Measurements from ENCODE around the gene PDZD4. TPM values are rescaled to one million over a fixed set of nuclear protein-coding genes. Genes with fewer than 3 reads are reported as not detected.

Gene PDZD4, protein sequence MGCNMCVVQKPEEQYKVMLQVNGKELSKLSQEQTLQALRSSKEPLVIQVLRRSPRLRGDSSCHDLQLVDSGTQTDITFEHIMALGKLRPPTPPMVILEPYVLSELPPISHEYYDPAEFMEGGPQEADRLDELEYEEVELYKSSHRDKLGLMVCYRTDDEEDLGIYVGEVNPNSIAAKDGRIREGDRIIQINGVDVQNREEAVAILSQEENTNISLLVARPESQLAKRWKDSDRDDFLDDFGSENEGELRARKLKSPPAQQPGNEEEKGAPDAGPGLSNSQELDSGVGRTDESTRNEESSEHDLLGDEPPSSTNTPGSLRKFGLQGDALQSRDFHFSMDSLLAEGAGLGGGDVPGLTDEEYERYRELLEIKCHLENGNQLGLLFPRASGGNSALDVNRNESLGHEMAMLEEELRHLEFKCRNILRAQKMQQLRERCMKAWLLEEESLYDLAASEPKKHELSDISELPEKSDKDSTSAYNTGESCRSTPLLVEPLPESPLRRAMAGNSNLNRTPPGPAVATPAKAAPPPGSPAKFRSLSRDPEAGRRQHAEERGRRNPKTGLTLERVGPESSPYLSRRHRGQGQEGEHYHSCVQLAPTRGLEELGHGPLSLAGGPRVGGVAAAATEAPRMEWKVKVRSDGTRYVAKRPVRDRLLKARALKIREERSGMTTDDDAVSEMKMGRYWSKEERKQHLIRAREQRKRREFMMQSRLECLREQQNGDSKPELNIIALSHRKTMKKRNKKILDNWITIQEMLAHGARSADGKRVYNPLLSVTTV
- polyA plus RNA-seq (0.05 to 0.35 TPM (median 0.05 TPM) in 3 replicates), polyA minus RNA-seq (0.48 TPM in 1 of 3 replicates, not detected in the others)
- polyA plus RNA-seq (2011; ENCODE audit: low read depth), result not detected
- polyA plus RNA-seq (2011; cell fraction: cytosol; rRNA removed), result 0.06 and 0.13 TPM in 2 replicates
- 0.47 and 0.61 TPM in 2 replicates for polyA plus RNA-seq (2011; cell fraction: nucleus; rRNA removed)
- polyA plus RNA-seq (2012; ENCODE audit: low replicate concordance), result 0.06 and 0.08 TPM in 2 replicates
- 1.7 TPM for polyA minus RNA-seq (2011; cell fraction: cytosol; rRNA and poly(A)+ RNA removed)
- 0.11 and 0.31 TPM in 2 replicates for polyA minus RNA-seq (2011; cell fraction: nucleus; rRNA and poly(A)+ RNA removed)

DNA sequence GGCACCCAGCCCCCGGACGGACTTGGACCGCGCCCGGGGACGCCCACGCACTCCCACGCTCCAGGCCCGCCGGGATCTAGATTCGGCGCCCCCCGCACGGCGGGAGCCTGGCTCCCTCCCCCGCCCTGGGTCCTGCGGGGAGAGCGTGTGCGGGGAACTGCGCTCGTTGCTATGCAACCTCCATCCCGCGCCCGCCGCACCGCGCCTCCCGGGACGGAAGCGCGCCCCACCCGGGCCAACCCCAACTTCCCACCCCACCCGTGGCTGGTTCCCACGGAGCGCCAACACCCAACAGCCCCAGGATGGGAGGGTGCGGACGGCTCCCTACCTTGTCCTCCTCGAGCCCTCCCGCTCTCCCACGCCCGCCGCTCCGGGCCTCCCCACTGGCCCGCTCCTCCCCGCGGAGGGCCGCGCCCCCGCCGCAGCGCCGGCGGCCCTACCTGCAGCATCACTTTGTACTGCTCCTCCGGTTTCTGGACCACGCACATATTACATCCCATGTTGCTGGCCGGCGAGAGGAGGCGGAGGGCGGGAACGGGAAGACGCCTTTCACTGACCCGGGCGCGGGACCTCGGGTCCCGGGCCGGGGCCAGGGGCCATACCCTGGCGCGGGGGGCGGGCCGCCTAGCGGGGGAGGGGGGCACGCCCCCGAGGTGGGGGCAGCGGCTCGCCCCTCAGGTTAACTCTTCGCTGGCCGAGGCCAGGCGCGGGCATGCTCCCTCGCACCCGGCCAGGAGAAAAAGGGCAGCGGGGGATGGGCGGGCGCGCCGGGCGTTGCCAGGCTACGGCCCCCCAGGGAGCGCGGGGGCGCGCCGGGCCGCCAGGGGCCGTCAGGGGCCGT is at the start of gene PDZD4:
Gene PDZD4 (minus strand): TSS at position 746 of the 841 bp plus-strand sequence. CDS start 246 bp downstream, at position 500.
- no peak for FAIRE-seq
- no peak within 1 kb of the TSS for H2AFZ ChIP-seq (ENCODE audit: control insufficient read depth, low read length)
- DNase-seq (ENCODE audit: low read depth, low spot score), result no peak
- no peaks in the 10 kb centered on the region for H3K36me3 ChIP-seq (ENCODE audit: control insufficient read depth in 2 of 2, extremely low read depth in 1 of 2, insufficient read depth in 2 of 2, low read length in 2 of 2)
- H3K9ac ChIP-seq (ENCODE audit: control insufficient read depth, extremely low read depth, insufficient read depth, low read length), result no peak within 1 kb of the TSS
- no peaks in the 10 kb centered on the region for H3K79me2 ChIP-seq (ENCODE audit: control insufficient read depth, insufficient read depth, low read length)
- no peaks in the 10 kb centered on the region for H3K9me1 ChIP-seq (ENCODE audit: control insufficient read depth, extremely low read depth, insufficient read depth, low read length)
- H3K4me3 ChIP-seq (ENCODE audit: control insufficient read depth in 2 of 3, extremely low read depth in 1 of 3, insufficient read depth in 2 of 3, low read depth in 1 of 3, low read length in 3 of 3), result no peak within 1 kb of the TSS
- H3K4me1 ChIP-seq (ENCODE audit: control insufficient read depth, extremely low read depth, insufficient read depth, low read length), result no peaks in the 10 kb centered on the region
- dilution Hi-C loops (cut with MboI; ENCODE audit: extremely low pct_ligation_motif_present, low sequenced_read_pairs), result no loop called here
- peak; percentile 74 for TF ChIP-seq EZH2 (IDR thresholded peaks at IDR 0.05; ENCODE audit: low read length)
- TF ChIP-seq, protein P1, sequence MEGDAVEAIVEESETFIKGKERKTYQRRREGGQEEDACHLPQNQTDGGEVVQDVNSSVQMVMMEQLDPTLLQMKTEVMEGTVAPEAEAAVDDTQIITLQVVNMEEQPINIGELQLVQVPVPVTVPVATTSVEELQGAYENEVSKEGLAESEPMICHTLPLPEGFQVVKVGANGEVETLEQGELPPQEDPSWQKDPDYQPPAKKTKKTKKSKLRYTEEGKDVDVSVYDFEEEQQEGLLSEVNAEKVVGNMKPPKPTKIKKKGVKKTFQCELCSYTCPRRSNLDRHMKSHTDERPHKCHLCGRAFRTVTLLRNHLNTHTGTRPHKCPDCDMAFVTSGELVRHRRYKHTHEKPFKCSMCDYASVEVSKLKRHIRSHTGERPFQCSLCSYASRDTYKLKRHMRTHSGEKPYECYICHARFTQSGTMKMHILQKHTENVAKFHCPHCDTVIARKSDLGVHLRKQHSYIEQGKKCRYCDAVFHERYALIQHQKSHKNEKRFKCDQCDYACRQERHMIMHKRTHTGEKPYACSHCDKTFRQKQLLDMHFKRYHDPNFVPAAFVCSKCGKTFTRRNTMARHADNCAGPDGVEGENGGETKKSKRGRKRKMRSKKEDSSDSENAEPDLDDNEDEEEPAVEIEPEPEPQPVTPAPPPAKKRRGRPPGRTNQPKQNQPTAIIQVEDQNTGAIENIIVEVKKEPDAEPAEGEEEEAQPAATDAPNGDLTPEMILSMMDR (optimal IDR thresholded peaks at IDR 0.05 in 1 of 3, IDR thresholded peaks at IDR 0.05 in 1 of 3, conservative IDR thresholded peaks at IDR 0.05 in 1 of 3; ENCODE audit: extremely low read depth in 1 of 3, insufficient read depth in 2 of 3, low read length in 3 of 3), result no peak
- no peaks in the 10 kb centered on the region for H3K9me3 ChIP-seq (ENCODE audit: control insufficient read depth, low read depth, low read length)
- no peak within 1 kb of the TSS for H3K27ac ChIP-seq (ENCODE audit: control insufficient read depth, insufficient read depth, low read length)
- H3K4me2 ChIP-seq (ENCODE audit: control insufficient read depth, extremely low read depth, insufficient read depth, low read depth, low read length), result no peak within 1 kb of the TSS
- H4K20me1 ChIP-seq (ENCODE audit: control insufficient read depth, extremely low read depth, insufficient read depth, low read length), result no peaks in the 10 kb centered on the region
- peaks cover 46% of the 10 kb centered on the region for H3K27me3 ChIP-seq (ENCODE audit: control insufficient read depth, extremely low read depth, insufficient read depth, low read length)

DNA sequence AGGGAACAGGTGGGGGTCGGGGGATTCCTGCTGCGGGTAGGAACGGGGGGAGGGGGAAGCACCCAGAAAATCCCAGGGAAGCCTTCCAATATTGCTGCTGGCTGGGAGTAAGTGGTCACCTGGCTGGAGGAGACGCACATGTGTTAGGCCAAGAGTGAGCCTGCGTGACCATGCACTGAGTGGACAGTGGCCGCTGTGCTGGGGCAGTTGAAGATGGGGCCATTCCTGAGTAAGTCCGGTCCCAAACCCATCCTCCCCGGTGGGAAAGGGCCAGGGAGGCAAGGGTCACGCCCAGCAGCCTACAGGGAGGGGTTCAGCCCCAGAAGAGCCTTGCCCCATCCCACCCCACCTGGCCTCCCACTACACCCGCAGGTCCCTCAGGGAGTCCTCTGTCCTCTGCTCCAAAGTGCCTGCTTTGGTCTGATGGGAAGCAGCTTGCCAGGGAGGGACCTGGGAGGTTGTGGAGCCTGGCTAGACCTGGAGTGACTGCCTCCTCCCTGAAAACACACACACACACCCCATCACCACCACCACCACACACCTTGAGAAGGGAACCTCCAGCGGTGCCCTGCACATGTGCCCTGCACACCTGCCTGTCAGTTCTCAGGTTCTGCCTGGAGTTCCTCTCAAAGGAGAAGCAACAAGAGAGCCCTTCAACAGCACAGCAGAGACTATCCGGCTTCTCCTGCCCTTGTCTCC is 49.5 kb upstream of the PDZD4 start:
- Histone ChIP-seq H3K27ac (ENCODE audit: control insufficient read depth, insufficient read depth, low read length) (no peak overlapping the region), H2AFZ (ENCODE audit: control insufficient read depth, low read length) (no peak overlapping the region), H3K9me1 (ENCODE audit: control insufficient read depth, extremely low read depth, insufficient read depth, low read length) (no peaks in the 10 kb centered on the region), H3K4me2 (ENCODE audit: control insufficient read depth, extremely low read depth, insufficient read depth, low read depth, low read length) (no peak overlapping the region), H3K9me3 (ENCODE audit: control insufficient read depth, low read depth, low read length) (no peaks in the 10 kb centered on the region), H3K4me1 (ENCODE audit: control insufficient read depth, extremely low read depth, insufficient read depth, low read length) (peaks cover 3% of the 10 kb centered on the region), H3K9ac (ENCODE audit: control insufficient read depth, extremely low read depth, insufficient read depth, low read length) (no peak overlapping the region), H3K4me3 (ENCODE audit: control insufficient read depth in 2 of 3, extremely low read depth in 1 of 3, insufficient read depth in 2 of 3, low read depth in 1 of 3, low read length in 3 of 3) (no peak overlapping the region), H4K20me1 (ENCODE audit: control insufficient read depth, extremely low read depth, insufficient read depth, low read length) (peaks cover 6% of the 10 kb centered on the region), H3K27me3 (ENCODE audit: control insufficient read depth, extremely low read depth, insufficient read depth, low read length) (peaks cover 29% of the 10 kb centered on the region), H3K36me3 (ENCODE audit: control insufficient read depth in 2 of 2, extremely low read depth in 1 of 2, insufficient read depth in 2 of 2, low read length in 2 of 2) (no peaks in the 10 kb centered on the region), H3K79me2 (ENCODE audit: control insufficient read depth, insufficient read depth, low read length) (no peaks in the 10 kb centered on the region)
- no peak for DNase-seq (ENCODE audit: low read depth, low spot score)
- FAIRE-seq, result no peak
- dilution Hi-C loops (cut with MboI; ENCODE audit: extremely low pct_ligation_motif_present, low sequenced_read_pairs), result no loop called here
- TF ChIP-seq, protein P1 (optimal IDR thresholded peaks at IDR 0.05 in 1 of 3, IDR thresholded peaks at IDR 0.05 in 1 of 3, conservative IDR thresholded peaks at IDR 0.05 in 1 of 3; ENCODE audit: extremely low read depth in 1 of 3, insufficient read depth in 2 of 3, low read length in 3 of 3), result no peak

All from keratinocyte (primary cell).